DMS79 (cell line): ENCODE measurements around the gene DNAH17.
"Not testable (repeated sequence)": the region's sequence is repeated elsewhere in the genome, so short reads cannot be mapped to it uniquely, and the experiment has no call there.

ENCODE experiments used
- DNase-seq: peaks from one replicate; lab custom pipeline; 2025; lab: John Stamatoyannopoulos, UW

The DNAH17 gene

DNA sequence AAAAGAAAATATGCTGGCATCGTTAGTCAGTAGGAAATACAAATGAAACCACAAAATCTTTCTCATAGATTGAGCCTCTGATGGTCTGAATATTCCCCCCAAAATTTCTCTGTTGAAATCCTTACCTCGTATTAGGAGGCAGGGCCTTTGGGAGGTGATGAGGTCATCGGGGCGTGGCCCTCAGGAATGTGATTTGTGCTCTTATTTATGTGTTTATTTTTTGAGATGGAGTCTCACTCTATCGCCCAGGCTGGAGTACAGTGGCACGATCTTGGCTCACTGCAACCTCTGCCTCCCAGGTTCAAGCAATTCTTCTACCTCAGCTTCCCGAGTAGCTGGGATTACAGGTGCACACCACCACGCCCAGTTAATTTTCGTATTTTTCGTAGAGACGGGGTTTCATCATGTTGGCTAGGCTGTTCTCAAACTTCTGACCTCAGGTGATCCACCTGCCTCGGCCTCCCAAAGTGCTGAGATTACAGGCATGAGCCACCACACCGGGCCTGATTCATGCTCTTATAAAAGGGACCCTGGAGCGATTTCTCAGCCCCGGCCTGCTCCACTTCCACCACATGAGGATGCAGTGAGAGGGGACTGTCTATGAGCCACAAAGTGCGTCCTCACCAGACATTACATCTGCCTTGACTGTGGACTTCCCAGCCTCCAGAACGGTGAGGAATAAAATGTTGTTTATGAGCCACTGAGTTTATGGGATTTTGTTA lies 53.1 kb downstream of the DNAH17 start:
- DNase-seq, result no peak

DNA sequence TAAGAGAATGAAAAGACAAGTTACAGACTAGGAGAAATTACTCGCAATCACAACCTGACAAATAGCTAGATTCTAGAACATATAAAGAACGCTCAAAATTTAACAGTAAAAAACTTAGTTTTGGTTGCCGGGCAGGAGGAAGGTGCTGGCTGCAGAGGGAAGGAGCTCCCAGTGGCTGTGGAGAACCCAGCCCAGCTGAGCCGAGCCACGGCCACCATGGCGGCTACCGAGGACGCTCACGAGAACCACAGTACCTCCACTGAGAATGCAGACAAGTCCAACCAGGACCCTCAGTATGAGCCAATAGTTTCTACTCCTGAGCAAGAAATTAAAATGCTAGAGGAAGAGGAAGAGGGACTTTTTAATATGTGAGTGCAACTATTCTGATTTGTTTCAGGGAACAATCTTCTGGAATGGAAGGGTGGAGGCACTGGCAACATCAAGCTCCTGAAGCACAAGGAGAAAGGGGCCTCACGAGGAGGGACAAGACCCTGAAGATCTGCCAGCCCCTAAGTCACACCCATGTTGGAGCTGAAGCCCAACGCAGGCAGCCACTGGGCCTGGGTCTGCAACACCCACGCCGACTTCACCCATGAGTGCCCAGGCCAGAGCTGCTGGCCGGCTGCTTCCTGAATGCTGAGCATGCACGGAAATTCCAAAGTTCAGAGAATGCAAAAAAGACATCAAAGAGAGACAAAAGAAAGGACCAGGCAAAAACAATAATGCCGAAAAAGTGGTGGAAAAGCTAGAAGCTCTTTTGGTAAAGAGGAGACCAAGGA lies 55.0 kb downstream of the DNAH17 start:
- no peak for DNase-seq

DNA sequence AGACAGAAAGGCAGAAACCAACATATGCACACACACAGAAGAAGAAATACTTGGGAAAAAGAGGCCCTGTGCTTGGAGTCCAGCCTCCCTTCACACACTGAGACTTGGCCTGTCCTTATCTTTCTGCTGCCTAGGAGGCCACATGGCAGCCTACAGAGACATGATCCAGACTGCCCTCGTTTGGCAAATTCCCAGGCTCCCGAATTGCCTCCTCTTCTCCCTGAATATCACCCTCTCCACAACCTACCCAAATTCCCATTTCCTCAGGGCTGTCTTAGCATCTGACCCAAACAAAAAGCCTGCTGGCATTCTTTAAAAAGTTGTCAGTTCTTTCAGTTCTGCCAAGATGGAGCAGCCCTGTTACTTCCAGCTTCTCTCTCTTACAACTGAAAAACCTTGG lies 59.8 kb downstream of the DNAH17 start:
- DNase-seq, result no peak

DNA sequence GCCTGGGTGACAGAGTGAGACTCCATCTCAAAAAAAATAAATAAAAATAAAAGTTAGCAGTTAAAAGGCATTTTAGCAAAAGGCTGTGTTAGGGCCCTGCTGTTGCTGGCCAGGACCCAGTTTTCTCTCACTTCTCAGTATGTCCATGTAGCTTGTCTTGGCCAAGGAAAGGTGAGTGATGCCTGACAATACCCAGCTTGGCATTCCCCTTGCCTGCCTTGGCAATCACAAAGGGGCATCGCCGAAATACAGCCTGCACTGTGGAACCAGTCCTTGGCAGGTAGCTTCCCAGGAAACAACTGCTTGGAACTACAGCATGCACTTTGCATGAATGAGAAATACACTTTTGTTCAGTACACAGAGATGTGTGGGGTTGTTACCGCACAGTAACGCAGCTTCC lies 61.7 kb downstream of the DNAH17 start:
- DNase-seq, result no peak

GRCh38 chr17:78514521-78514920 lies 62.7 kb downstream of the DNAH17 start:
- DNase-seq, result no peak

- no peak for DNase-seq
Measured at GRCh38 chr17:78512976-78513375, 64.2 kb downstream of the DNAH17 start.

GRCh38 chr17:78510141-78511075 lies 66.8 kb downstream of the DNAH17 start:
- DNase-seq, result no peak

GRCh38 chr17:78507526-78507925 lies 69.7 kb downstream of the DNAH17 start:
- no peak for DNase-seq

DNA sequence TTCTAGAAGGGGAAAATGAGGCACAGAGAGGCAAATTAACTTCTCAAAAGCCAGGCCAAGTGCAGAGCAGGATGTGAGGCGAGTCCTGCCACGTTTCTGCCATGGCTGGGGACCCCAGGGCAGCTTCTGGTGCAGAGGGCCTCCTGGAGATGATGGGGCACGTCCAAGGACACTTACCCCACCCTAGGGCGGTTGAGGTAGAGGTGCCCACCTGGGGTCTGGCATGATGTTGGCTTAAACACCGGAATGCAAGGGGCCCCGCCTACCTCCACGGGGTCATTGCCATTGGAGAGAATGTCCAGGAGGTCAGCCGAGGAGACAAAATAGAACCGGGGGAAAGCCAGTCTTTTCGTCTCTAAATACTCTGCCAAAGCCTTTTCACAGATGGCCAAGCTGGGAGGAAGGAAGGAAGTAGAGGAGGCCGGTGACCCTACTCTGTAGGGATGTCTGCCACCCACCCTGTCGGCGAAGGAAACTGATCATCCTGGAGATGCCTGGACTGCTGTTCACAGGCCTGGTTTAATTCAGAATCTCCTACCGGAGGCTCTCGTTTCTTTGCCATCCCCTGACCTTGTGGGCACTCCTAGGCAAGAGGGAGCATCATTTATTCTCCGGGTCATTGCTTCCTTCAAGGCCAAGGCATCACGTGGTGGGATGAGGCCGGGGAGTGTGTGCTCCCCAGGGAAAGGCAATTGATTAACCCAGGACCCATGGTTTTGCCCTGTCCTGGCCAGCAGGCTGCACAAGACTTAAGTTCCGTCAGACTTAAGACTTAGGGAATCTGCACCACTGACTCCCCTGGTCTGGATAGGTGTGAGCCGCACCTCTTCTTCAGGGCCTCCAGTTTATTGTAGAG lies 70.5 kb downstream of the DNAH17 start:
- DNase-seq, result no peak

DNA sequence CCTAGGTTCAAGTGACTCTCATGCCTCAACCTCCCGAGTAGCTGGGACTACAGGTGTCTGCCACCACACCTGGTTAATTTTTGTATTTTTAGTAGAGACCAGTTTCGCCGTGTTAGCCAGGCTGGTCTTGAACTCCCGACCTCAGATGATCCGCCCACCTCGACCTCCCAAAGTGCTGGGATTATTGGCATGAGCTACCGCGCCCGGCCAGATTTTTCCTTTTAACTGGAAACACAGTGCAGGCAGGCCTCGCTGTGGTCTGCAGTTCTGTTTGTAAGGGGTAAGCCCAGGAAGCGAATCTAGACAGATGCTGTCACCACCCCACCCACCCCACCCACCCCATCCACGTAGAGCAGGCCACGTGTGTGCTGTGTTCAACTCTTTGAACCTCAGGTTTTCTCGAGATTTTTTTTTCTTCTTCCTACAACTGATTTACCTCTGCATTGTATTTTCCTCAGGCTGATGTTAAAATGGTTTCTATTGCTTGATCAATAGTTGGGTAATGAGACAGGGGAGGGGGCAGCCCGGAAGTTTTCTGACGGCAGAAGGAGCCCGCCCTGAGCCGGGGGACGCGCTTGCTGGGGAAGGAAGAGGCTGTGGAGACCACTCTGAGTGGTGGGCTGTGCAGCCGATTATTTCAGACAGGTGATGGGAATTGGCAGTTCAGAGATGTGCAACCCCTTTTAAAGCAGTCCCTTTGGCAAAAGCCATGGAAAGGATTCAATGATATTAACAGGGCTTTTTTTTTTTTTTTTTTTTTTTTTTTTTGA lies 72.9 kb downstream of the DNAH17 start:
- DNase-seq, result no peak

GRCh38 chr17:78503388-78503787 lies 73.8 kb downstream of the DNAH17 start:
- not testable (repeated sequence) for DNase-seq

- DNase-seq, result no peak
Measured at GRCh38 chr17:78502611-78503148, 74.5 kb downstream of the DNAH17 start.

DNA sequence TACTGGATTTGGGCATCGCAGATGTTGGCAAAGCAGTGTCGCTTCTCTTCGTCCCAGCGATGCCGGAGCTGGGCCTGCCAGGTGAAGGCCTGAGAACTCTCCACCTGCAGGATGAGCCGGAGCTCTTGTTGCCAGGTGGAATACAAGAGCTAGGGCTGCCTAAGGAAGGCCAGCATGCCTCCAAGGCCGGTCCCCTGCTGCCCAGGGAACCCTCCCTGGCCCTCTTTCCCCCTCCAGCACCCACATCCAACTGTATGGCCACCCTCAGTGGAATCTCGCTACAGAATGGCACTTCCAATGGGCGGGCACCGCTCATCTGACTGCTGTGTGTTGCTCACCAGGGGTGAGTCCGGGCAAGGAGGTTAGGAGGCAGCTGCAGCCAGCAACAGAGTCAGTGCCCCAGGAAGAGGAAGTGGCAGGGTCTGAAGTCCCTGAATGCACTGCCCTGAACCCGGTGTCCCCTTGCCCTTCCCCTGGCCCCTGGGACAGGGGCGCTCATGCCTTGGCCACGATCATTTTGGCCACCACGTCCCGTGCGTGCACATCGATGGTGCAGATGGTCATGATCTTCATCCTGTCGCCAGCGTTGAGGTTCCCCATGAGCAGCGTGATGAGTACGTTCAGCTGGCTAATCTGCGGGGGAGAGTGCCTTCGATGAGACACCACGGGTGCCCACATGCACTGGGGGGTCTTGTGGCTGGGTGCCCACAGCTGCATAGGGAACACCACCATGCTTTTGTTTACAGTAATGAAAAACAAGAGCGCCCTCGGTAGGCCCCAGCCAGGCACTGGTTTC lies 75.8 kb downstream of the DNAH17 start:
- no peak for DNase-seq

- no peak for DNase-seq
Measured at GRCh38 chr17:78500806-78501205, 76.4 kb downstream of the DNAH17 start.

- no peak for DNase-seq
Measured at GRCh38 chr17:78499715-78500540, 77.3 kb downstream of the DNAH17 start.

- DNase-seq, result no peak
Measured at GRCh38 chr17:78498848-78499247, 78.3 kb downstream of the DNAH17 start.

GRCh38 chr17:78497115-78497540 lies 80.1 kb downstream of the DNAH17 start:
- peak; percentile 30 for DNase-seq

DNA sequence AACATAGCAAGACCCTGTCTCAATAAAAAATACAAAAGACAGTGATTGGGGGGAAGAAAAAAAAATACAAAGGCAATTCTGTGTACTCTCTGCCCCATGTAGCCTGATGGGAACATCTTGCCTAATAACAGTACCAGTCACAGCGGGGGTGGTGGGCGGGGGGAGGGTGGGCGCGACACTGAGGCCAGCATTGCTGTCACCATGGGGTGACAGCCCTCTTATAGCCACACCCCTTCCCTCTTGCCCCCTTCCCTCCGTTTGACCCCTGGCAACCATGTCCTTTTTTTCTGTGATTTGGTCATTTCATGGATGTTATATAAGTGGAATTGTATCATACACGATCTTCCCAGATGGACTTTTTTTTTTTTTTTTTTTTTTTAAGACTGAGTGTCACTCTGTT lies 80.9 kb downstream of the DNAH17 start:
- no peak for DNase-seq

GRCh38 chr17:78495634-78496033 lies 81.6 kb downstream of the DNAH17 start:
- DNase-seq, result no peak
